Spleen (tissue), 7 donors: ENCODE measurements around the gene EXOC4.

Source experiments
- POLR2A ChIP-seq, 3 donors: fragments of 450-650 bp; IDR thresholded peaks; one replicate each; pipeline ENCODE4 v1.5.1; 2017; ENCODE audit warnings: antibody characterized with exemption in 3 of 3, mild to moderate bottlenecking in 1 of 3
- TF ChIP-seq, protein P1 (sequence below), 11 experiments: fragments of 200-600 bp in 7 of 11; fragments of 450-650 bp in 4 of 11; sonication (generic) in 4 of 11; IDR thresholded peaks in 8 of 11; conservative IDR thresholded peaks in 3 of 11; 1 replicate in 7 of 11; 2 replicates in 4 of 11; pipeline versions ENCODE4 v1.4.0 to v1.8.0; 2016 to 2021; ENCODE audit warnings: antibody characterized with exemption in 11 of 11, inconsistent platforms in 4 of 11, mild to moderate bottlenecking in 1 of 11
- donor health status: DM: no; HTN: no; CAD: no; lungs with moderate emphysema.
- donor health status: DM: no; HTN: no; CAD: no.
- donor health status: DM: no; HTN: no; CAD: no.

GRCh38 chr7:133934262-133934976 is 681.5 kb downstream of the EXOC4 start:
- no peak for TF ChIP-seq POLR2A (IDR thresholded peaks at IDR 0.05)
- TF ChIP-seq, protein P1, sequence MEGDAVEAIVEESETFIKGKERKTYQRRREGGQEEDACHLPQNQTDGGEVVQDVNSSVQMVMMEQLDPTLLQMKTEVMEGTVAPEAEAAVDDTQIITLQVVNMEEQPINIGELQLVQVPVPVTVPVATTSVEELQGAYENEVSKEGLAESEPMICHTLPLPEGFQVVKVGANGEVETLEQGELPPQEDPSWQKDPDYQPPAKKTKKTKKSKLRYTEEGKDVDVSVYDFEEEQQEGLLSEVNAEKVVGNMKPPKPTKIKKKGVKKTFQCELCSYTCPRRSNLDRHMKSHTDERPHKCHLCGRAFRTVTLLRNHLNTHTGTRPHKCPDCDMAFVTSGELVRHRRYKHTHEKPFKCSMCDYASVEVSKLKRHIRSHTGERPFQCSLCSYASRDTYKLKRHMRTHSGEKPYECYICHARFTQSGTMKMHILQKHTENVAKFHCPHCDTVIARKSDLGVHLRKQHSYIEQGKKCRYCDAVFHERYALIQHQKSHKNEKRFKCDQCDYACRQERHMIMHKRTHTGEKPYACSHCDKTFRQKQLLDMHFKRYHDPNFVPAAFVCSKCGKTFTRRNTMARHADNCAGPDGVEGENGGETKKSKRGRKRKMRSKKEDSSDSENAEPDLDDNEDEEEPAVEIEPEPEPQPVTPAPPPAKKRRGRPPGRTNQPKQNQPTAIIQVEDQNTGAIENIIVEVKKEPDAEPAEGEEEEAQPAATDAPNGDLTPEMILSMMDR (IDR thresholded peaks at IDR 0.05 in 8 of 11, conservative IDR thresholded peaks at IDR 0.05 in 3 of 11) = no peak
